Stimulated activated CD8-positive, alpha-beta memory T cell treated with anti-CD3 and anti-CD28 coated beads, Interleukin-4, amount 100 ng/mL, for 24 hours (primary cell): Measurements from ENCODE around the gene TACR2.

Source experiments
- DNase-seq: peaks from one replicate; pipeline ENCODE4 v3.0.0-alpha.2; 2020; ENCODE audit warnings: low read depth

TACR2 gene

DNA sequence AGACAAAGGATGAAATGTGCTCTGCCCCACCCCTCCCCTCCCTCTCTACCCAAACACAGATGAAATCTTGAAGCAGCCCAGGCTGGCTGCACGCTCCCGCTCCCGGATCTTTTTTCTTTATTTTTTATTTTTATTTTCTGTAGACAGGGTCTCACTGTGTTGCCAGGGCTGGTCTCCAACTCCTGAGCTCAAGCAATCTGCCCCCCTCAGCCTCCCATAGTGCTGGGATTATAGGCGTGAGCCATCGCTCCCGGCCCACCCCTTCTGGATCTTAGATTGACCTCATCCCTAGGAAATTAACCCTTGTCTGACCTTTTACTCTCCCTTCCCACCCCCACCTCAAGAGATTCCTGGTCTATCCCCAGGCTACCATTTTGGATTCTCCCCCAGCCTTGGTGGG is 14.3 kb downstream of the TACR2 start:
- DNase-seq, result no peak

DNA sequence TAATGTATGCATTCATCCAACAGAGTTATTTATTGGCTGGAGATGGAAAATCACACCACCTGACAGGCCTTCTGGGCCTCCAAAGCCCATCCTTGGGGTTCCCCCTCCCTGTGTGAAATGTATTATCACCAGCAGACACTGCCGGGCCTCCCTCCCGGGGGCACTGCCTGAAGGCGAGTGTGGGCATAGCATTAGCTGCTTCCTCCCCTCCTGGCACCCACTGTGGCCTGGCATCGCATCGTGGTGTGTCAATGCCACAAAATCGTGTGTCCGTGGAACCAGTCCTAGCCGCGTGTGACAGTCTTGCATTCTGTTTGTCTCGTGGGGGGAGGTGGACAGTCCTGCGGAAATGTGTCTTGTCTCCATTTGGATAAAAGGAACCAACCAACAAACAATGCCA is 15.3 kb downstream of the TACR2 start:
- DNase-seq, result no peak

DNA sequence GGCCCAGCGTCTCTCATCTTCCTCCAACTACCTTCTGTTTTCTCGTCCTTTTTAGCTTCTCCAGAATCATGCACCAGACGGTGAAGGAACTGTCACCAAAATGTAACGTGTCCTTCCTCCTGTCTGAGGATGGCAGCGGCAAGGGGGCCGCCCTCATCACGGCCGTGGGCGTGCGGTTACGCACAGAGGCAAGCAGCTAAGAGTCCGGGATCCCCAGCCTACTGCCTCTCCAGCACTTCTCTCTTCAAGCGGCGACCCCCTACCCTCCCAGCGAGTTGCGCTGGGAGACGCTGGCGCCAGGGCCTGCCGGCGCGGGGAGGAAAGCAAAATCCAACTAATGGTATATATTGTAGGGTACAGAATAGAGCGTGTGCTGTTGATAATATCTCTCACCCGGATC is 15.8 kb downstream of the TACR2 start:
- no peak for DNase-seq

DNA sequence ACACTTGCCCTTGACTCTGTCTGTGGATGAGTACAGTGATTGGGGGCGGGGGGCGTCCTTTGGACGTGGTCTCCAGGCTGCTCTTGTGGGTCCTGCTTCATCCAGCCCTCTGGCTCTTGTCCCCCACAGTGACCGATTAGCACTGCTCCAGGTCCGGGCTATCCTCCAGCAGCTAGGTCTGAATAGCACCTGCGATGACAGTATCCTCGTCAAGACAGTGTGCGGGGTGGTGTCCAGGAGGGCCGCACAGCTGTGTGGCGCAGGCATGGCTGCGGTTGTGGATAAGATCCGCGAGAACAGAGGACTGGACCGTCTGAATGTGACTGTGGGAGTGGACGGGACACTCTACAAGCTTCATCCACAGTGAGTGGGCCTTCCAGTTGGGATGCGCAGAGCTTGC is 18.3 kb downstream of the TACR2 start:
- no peak for DNase-seq

DNA sequence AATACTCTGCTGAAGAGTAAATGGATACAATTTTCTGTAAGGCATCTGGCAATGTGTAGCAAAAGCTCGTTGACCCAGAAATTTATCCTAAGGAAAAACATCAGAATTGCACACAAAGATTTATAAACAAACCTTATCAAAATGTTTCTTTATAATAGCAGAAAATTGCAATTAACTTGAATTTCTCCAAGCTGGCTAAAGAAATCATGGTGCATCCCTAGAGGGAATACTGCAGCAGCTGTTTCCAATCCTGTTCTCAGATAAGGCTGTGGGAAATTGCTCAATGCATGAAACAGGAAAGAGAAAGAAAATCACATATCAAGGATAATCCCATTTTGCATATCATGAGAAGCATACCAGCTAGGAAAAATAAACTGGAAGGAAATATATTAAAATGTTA is 18.7 kb downstream of the TACR2 start:
- no peak for DNase-seq

DNA sequence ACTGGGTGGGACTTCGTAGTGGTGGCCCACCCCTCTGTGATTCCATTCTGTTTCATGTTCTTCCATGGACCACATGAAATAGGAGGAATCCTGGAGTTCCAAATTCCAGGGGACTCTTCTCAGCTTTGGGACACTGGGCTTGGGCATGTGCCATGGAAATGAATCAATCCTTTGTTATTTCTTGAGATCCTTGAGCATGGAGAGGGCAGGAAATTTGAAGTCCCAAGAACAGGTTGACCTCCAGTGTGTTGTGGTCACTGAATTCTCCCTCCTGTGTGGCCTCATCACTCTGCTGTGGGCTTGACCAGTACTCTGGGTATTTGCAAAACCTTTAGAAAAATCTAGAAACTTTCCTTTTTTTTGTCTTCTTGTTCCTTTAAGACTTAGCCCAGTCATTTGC is 22.7 kb downstream of the TACR2 start:
- no peak for DNase-seq

DNA sequence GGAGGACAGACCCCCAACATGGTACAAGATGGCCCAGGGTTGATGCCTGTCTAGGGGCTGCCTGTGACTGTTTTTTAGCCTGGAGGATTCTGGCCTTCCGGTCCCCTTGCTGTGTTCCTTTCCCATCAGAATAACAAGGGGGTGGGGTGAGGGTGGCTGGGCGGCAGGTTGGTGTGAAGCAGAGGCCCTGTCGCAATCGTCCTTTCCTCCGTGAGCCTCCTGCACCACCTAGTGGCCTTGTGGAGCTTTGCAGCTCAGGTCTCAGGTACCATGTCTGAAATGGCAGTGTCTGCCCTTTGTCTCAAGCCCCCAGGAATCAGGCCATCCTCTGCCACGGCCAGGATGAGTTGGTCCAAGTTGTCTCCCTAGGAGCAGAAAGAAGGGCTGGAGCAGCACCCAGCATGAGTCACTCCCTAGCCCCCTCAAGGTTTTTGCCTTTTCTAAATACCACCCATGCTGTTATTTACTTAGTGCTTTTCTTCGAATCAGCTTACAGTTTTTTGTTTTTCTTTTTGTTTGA is 24.2 kb downstream of the TACR2 start:
- DNase-seq, result peak; percentile 64

DNA sequence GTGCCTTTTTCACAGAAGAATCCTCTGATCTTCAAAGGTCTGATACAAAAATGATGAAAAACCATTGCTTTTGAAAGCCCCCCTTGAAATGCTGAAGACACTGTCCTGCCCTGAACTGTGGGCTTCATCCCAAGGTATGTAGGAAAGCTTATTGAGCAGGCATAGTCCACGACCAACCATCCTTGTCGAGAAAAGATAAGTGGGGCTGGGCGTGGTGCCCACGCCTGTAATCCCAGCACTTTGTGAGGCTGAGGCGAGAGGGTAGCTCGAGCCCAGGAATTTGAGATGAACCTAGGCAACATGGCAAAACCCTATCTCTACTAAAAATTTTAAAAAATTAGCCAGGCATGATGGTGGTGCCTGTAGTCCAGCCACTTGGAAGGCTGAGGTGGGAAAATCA is 25.6 kb downstream of the TACR2 start:
- DNase-seq, result no peak

DNA sequence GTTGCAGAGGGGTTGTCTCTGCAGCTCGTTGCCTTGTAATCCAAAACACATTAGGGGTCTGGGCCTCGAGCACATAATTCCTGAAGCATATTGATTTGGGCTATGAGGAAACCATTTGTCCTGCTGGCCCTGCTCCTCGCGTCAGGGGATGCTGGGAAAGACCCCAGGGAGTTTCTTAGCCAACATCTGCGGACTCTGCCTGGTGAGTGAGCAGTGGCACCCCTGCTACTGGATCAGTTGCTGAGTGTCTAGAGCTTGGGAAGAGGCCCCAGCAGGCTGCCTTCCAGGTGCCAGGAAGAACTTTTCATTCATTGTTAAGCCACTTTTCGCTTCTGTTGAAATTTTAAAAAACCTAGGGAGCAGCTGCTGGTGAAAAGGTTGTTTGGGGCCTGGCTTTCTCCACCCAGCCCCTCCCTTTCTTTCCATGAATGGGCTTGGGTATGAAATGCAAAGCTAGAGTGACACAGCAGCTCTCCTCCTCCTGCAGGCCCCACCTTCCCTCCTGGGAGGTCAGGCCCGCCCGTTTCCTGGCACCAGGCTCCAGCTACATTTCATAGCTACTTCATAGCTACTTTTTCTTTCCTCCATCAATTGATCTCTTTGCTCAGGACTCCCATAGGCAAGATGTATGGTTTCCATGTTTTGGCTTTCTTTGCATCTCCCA is 26.8 kb downstream of the TACR2 start:
- DNase-seq, result no peak

DNA sequence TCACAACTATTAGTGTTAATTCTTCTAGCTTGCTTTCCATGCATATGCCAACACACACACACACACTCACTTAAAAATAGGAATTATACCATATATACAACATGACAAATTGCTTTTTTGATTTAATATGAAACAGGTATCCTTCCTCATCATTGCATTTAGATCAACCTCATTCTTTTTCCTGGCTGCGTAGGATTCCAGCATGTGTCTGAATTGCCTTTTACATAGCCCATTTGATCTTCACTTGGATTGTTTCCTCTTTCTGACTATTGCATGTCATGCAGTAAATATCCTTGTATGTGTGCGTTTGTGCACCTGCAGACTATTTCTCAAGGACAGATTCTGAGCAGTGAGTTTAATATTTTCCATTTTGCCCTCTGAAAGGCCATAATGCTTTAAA is 28.2 kb downstream of the TACR2 start:
- no peak for DNase-seq

DNA sequence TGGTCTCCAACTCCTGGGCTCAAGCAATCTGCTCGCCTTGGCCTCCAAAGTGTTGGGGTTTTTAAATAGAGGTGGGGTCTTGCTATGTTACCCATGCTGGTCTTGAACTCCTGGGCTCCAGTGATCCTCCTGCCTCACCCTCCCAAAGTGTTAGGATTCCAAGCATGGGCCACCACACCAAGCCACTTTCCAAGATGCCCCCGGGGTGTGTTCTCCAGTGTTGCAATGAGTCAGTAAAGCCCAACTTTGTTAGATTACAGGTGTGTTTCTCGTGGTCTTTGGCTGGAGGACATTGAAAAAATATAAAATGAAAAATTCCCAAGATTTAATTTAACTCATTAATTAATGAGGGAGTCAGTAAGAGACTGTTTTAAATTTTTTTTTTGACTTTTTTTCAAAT is 29.2 kb downstream of the TACR2 start:
- no peak for DNase-seq

DNA sequence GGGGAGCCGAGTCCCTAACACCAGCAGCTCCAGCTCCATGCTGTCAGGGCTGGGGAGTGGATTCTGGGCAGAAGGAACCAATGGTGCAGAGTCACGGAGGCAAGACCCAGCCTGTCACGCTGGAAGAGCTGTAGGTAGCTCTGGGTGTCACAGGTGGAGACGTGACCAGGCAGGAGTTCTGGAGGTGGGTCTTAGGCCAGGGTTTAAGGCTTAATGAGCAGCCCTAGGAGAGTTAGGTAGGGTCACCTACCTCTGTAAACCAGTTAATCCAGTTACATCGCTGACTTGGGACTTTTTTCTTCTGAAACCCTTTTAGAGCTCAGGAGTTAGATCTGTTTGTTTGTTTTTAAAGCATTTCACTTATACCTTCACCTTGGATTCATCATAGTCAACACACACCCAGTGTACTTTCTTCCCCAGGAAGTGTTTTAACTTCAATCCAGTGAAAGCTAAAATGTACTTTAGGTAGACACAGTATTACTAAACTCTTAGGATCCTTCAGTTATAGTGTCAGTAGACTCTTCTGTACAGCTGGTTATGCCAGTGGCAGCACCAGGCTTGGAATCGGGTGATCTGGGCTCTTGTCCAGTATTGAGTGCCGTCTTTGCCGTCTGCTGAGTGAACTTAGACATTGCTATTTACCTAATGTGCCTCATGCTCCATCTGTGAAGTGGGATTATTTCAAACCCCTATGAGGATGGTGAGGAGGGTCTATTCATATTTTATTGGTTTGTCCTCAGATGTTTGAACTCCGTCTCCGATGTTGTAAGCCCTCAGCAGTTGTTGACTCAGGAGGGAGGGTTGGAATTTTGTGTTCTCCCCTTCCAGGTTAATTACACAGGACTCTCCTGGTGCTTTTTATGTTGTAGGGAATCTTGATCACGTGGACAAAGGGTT is 31.0 kb downstream of the TACR2 start:
- no peak for DNase-seq

DNA sequence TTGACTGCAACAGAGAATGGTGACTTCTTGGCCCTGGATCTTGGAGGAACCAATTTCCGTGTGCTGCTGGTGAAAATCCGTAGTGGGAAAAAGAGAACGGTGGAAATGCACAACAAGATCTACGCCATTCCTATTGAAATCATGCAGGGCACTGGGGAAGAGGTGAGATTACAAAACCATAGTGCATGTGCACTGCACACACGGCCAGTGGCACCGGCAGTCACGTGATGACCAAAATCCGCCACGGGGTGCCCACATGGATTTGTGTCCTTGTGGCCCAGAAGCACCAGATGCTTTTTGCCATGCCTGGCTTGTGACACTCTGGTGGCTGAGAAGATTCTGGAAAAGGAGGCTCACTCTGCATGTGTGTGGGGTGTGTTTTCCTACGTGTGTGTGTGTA is 32.4 kb downstream of the TACR2 start:
- DNase-seq, result no peak

DNA sequence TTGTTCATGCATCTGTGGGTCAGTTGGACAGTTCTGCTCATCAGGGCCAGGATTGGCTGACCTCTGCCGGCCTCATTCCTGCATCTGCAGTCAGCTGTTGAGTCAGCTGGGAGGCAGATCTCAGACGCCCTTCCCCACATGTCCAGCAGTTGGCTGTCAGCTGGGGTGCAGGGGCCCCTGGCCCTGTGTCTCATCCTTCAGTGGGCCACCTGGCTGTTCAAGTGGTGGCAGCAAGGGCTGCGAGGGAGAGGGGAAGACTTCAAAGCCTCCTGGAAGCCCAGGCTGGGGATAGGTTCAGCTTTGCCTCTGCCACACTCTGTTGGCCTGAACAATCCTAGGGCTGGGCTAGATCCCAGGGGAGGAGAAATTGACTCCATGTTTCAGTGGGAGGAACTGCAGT is 33.2 kb downstream of the TACR2 start:
- DNase-seq, result no peak

DNA sequence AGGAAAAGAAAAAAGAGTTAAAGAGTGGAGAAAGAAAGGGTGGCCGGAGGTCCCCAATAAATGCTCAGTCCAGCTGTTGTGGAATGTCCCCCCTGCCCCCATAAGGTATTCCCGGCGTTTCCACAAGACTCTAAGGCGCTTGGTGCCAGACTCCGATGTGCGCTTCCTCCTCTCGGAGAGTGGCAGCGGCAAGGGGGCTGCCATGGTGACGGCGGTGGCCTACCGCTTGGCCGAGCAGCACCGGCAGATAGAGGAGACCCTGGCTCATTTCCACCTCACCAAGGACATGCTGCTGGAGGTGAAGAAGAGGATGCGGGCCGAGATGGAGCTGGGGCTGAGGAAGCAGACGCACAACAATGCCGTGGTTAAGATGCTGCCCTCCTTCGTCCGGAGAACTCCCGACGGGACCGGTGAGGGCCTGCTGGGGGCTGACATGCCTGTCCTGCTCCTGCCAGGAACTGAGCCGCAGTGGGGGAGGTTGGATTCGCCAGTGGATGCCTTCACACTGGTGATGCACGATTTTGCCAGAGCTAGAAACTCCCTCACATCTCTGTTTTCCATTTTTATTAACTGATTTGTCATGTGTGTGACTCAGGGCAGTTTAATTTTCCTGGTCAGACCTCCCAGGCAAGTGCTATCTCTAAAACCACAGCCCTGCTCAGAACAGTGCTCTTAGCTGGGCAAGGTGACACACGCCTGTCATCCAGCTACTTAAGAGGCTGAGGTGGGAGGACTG is 34.2 kb downstream of the TACR2 start:
- no peak for DNase-seq

DNA sequence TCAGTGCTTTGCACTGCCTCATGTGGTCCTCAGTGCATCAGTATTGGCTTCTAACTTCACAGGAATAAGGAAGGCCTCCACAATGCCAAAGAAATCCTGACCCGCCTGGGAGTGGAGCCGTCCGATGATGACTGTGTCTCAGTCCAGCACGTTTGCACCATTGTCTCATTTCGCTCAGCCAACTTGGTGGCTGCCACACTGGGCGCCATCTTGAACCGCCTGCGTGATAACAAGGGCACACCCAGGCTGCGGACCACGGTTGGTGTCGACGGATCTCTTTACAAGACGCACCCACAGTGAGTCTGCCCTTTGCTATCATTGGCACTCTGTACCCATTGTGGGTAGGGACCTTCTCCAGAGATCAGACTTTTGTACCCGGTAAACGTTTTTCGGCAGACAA is 36.9 kb downstream of the TACR2 start:
- no peak for DNase-seq

DNA sequence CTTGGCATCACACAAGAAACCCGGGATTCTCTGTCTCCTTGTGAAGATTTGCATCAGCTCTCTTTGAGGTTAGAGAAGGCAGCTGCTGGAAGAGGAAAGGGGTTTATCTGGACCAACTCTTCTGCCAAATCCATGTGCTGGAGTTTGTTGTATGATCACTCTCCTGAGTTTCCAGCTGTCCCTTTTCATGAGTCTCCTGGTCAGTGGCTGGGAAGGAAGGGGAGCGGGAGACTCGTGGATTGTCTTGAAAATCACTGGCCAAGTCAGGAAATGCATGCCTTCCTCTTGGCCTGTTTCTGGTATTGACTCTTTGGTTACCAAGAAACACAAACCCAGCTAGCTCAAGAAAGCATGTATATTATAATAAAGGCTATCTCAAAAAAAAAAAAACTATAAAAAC is 38.8 kb downstream of the TACR2 start:
- DNase-seq, result no peak

DNA sequence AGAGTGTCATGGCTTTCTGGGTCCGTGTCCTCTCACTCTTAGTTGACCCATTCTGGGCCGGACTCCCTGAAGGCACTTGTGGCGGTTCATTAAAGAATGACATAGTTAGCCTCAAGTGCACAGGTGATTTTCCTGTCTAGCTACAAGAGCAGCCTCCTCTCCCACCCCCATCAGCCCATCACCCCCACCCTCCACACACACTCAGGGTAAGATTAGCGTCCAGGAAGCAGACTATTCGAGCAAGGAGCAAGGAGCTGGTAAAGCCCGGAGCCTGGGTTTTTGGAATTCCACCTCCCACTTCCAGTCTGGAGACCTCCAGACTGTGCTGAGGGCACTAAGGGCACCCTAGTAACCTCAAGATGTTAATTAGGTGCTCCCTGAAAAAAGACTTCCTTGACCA is 39.5 kb downstream of the TACR2 start:
- no peak for DNase-seq

DNA sequence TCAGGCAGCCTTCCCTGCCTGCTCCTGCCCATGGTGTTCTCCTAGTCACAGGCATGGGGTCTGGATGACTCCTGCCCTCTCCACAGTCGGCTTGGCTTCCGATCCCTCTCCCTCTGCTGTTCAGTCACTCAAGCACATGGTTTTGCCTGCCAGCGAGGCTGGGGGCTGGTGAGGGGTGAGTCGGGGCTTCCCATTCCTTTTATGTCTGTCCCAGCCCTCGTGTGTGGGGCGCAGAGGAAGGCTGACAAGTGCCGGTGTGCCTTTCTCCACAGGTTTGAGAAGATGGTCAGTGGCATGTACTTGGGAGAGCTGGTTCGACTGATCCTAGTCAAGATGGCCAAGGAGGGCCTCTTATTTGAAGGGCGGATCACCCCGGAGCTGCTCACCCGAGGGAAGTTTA is 40.1 kb downstream of the TACR2 start:
- DNase-seq, result no peak

DNA sequence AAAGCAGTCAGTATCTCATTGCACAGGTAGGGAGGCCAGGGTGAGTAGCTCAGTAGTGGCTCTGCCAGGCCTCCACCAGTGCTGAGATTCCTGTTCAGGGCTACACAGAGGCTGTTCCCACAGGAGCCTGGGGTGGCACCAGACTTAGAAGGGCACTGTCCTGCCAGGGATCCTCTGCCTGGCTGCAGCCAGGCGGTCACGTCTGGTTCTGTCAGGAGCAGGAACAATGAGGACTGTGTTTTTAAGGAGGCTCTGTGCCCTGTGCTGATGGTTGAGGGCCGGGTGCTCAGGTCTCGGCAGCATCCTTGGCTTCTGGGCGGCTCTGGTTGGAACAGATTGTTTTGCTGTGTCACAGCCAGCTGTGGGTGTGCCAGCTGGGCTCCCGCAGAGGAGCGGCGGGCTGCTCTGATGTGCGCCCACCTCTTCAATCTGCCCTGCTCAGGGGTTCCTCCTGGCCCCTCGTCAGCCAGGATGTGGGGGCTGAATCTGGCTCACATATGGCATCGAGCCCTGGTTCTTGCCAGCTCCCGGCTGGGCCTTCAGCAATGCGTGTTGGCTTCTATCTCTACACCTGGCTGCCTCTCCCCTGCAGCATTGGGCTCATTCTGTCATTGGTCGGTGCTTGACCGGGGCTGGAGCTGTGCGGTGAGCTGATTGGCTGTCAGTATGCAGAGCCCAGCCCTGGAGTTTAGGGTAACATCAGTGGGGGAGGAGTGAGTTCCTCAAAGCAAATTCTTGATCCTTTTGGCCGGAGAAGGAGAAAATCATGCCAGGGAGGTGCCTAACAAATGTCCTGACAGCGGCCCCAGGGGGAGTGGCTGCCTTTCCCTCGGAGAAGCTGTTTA is 41.2 kb downstream of the TACR2 start:
- DNase-seq, result no peak

DNA sequence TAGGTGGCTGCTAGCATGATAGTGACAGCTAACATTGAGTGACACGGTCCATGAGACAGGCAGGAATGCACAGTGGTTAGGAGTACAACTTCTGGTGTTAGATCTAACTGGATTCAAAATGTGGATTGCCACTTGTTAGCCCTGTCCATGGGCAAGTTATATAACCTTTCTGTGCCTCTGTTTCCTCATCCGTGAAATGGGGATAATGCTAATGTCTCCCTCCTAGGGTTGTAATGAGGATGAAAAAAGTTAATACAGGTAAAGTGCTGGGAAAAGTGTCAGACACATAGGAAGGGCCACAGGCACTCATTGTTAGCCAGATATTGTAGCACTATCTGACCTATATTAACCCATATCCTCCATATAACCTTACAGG is 41.8 kb downstream of the TACR2 start:
- DNase-seq, result no peak

DNA sequence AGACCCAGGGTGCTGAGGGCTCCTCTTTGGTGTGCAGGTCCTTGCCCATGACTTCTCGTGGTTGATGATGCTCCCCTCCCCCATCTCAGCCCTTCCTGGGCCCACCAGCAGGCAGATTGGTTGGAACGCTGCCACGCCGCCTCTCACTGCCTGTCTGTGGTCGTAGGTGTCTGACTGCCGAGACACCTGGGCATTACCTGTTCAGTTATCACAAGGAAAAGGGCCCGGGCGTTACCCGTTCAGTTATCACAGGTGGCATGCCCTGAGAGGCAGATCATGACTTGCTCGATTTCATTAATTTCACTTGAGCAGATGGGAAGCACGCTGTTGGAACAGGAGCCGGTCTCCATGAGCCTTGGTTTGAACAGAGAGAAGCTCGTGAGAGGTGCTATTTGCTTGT is 42.5 kb downstream of the TACR2 start:
- DNase-seq, result no peak
